Hematopoietic multipotent progenitor cell treated with erythropoietin and hydrocortisone succinate and interleukin-3 and kit ligand, for 4 days (in vitro differentiated cells): ENCODE measurements around the gene RSPH1.
"Not testable (repeated sequence)": the region's sequence is repeated elsewhere in the genome, so short reads cannot be mapped to it uniquely, and the experiment has no call there.

Source experiments
- DNase-seq: peaks from one replicate; pipeline ENCODE4 v3.0.0-alpha.2; 2015

RSPH1 gene

GRCh38 chr21:42480736-42481135 lies 15.3 kb downstream of the RSPH1 start:
- no peak for DNase-seq

GRCh38 chr21:42479582-42479981 lies 16.4 kb downstream of the RSPH1 start:
- no peak for DNase-seq

GRCh38 chr21:42478504-42478903 lies 17.5 kb downstream of the RSPH1 start:
- no peak for DNase-seq

DNA sequence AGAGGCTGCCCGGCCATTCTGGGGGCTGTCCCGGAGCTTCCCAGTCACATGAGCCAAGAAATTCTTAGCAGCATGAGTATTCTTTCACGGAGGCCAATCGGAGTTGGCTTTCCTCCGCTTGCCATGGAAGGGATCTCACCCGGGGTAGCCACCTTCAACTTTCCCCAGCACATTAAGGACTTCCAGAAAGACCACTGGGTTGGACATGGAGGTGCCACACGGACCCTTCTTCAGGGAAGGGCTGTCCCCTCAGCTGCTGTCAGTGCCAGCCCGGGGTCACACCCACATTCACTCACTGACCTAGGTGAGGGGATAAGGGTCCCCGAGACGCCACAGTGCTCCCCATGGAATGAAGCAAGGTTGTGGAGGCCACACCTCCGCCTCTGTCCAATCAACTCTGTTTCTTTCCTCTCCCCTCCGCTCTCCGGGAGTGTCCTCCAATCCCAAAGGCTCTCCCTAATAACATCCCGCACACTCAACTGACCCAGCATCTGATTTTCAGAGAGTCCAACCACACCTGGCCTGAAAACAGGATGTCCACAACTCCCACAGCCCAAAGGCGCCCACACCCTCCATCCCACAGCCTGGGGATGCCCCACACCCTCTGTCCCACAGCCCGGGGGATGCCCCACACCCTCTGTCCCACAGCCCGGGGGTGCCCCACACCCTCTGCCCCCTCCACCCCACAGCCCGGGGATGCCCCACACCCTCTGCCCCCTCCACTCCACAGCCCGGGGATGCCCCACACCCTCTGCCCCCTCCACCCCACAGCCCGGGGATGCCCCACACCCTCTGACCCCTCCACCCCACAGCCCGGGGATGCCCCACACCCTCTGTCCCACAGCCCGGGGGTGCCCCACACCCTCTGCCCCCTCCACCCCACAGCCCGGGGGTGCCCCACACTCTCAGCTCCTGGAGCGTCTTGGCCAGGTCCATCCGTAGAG lies 19.4 kb downstream of the RSPH1 start:
- DNase-seq, result no peak

GRCh38 chr21:42475526-42476387 lies 20.3 kb downstream of the RSPH1 start:
- no peak for DNase-seq

GRCh38 chr21:42475036-42475435 lies 21.0 kb downstream of the RSPH1 start:
- DNase-seq, result no peak

- peak; percentile 28 for DNase-seq
Observed at GRCh38 chr21:42474043-42474831, 21.8 kb downstream of the RSPH1 start.

- no peak for DNase-seq
Observed at GRCh38 chr21:42473498-42474042, 22.5 kb downstream of the RSPH1 start.

DNA sequence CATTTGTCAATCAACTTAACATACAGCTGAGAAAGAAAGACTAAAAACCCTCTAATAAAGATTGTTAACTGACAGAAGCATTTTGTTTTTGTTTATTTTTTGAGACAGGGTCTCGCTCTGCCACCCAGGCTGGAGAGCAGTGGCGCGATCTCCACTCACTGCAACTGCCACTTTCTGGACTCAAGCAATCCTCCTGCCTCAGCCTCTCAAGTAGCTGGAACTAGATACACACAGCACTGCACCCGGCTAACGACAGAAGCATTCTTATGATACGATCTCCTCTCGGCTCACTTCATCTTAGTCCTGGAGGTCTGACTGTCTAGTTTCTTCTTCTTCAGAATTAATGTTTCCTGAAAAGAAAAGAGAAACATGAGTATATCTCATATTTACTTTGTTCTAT lies 23.5 kb downstream of the RSPH1 start:
- no peak for DNase-seq

DNA sequence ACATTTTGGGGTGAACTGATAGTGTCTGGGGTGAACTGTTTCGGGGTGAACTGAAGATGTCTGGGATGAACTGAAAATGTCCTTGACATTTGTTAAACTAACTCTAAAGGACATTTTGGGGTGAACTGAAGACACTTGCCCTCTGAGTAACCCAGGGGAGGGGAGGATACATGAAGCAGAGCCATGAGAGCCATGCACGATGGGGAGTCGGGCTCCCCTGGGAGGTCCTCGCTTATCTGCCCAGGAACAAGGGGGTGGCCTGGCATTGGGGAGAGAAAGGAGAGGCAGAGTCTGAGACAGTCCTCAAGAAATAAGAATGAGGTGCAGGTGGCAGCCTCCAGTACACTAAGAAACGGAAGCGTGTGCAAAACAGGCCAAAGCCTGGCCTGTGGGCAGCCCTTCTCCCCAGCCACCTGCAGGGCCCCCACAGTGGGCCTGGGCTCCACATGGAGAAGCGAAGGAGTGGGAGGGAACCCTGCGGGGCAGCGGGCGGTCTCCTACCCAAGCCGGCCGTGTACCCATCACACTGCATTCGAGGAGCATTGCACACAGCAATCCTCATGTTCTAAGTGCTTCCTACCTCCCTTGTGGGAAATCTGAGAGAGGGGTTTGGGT lies 24.2 kb downstream of the RSPH1 start:
- no peak for DNase-seq

DNA sequence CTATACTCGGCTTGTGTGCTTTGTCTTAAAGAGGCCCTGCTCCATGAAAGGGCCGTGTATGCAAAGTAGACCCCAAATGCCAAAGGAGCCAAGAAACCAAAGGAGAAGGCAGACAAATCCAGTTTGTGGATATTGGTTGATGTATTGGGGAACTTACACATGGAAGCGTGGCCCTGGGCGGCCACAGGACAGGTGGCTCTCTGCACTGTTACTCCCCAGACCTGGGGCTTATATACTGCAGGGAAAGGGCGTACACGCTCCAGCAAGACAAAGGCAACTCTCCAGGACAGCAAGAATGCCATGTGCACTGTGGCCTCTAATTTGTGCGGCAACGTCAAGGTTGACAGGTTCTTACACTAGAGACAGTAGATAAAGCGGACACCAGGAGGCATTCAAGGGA lies 24.8 kb downstream of the RSPH1 start:
- no peak for DNase-seq

DNA sequence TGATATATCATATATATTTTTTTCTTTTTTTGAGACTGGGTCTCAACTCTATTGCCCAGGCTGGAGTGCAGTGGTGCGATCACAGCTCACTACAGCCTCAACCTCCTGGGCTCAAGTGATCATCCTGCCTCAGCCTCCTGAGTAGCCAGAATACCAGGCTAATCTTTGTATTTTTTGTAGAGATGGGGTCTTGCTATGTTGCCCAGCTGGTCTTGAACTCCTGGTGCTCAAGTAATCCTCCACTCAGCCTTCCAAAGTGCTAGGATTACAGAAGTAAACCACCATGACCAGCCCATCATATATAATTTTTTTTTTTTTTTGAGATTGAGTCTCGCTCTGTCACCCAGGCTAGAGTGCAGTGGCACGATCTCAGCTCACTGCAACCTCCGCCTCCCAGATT lies 26.3 kb downstream of the RSPH1 start:
- DNase-seq, result not testable (repeated sequence)

DNA sequence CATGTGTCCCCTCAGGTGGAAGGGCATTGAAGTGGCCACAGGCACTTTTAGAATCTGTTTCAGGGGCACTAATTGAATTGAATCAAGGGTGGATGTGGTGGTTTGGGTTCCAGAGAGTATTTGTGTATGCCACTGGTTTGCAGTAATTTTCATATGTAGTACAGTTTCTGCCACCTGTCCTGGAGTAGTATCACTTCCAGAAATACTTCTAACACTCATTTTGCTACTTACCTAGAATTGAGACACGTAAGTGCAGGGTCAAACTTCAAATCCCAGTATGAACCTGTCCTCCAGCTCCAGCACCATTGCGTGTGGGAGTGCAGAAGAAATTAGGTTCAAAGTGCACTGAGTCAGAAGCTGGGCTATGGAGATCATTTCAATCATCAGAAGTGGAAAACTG lies 26.8 kb downstream of the RSPH1 start:
- DNase-seq, result no peak

DNA sequence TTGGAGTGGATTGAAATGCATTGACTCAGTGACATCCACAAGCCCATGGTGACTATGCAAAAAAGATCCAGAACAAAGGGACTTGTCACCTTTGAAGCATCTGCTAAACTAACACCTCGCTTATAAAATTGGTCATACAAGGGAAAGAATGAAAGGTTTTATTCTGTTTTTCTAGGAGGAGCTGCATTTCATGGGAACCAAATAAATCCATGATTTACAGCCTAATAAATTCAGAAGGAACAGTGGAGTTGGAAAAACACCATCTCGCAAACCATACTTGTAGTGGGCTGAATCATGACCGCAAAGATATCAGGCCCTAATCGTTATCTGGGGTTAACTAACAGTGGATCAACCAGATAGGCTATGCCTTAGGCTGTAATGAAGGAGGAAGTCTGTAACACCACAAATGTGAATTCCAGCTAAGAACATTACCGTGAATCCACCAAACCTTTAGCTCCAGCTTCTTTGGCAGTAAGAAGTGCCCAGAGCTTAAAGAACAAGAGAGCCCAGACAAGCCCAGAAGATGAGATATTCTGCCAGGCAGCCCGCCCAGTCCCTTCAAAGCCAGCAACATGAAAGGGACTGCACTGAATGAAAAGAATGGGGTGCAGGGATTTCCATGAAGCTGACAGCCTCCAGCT lies 27.4 kb downstream of the RSPH1 start:
- peak; percentile 71 for DNase-seq

DNA sequence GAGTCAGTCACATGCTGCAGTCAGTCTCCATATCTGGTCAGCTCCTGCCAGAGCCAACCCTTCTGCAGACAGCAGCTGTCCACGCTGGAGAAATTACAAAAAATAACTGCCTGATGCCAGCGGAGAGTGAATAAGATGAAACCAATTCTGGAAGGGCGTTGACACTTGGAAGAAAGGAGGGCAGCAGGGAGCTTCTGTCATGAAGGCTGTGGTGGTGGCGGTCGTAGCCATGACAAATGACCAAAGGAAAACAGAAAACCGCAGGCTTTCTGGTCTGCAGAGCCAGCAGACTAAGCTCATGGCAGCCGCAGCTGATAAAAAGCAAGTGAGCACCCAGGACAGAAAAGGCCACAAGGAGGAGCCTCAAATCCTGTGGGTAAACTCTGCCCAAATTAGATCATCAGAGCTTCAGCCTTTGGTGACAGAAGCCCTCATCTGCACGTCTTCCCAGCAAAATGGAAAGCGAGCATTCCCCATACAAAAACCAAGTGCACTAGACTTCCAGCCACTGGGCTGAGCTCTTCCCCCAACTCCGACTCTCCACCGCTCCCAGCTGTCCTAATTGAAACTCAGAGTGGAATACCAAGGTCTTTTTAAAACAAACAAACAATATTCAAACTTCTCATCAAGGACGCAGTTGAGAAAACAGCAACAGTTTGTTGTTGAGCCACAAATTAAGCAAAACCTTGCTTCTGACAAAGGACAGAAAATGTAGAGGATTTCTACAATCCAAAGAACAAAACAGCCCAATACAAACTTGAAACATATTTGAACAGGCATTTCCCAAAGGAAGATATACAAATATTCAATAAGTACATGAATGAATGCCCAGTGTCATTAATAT lies 28.7 kb downstream of the RSPH1 start:
- DNase-seq, result peak; percentile 96

DNA sequence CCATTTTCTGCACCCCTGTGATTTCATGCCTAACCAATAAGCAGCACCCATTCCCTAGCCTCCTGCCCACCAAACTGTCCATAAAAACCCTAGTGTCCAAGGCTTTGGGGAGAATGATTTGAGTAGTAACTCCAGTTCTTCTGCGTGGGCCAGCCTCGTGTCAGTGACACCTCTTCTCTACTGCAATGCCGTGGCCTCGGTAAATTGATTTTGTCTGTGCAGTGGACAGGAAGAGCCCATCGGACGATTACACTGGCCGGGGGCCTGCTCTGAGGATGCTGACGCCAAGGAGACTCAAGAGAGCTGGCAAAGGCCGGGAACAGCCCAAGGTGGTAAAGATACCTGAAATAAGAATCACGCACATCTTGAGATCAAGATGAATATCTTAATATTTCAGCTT lies 29.3 kb downstream of the RSPH1 start:
- no peak for DNase-seq

DNA sequence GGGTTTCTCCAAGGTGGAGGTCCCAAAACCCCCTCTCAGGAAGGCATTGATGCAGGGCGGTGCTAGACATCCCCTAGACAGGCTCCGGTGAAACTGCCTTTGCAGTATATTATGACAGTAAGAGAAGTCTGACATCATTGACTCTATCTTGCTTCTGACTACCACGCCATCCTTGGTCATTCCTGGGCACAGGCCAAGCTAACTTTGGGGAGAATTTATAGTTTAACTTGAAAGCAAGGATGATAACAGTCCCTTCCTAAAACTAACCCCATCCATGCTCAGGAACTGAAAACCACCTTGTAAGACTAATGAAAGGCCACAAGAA lies 30.3 kb downstream of the RSPH1 start:
- no peak for DNase-seq

DNA sequence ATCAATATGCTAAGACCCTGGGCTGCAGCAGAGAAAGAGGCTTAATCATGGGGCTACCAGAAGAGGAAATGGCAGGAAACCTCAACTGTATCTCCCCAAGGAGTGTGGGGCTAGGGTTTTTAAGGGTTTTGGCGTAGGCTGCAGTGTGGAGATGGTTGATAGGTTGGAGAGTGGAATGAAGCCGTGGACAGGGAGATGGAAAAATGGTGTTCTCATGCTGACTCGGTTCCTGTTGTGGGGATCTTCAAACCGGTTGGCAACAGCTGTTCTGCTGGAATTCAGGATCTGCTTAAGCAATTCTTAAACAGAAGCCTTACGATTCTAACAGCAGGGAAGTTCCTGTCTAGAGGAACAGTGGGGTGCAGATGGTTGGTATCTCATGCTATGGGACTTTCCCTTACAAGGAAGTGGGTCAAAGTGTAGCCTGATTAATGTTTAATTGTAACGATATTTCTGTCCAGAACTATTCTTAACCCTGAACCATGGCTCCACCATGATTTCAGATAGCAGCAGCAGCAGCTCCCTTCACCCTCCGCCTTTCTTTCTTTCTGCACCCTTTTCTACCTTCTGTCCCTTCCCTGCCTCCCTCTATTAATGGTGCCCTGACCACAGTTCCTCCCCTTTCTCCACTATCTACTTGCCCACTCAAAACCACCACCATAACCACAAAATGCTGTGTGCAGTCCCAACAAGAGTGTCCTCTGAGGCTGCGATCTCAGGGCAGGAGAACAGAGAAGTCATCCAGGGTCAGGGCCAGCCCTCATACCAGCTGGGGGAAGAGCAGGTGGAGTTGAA lies 30.8 kb downstream of the RSPH1 start:
- peak; percentile 95 for DNase-seq

GRCh38 chr21:42463861-42464515 lies 32.0 kb downstream of the RSPH1 start:
- peak; percentile 77 for DNase-seq
